ENCODE data around the gene SF3B4.
"Not testable (repeated sequence)": the region's sequence is repeated elsewhere in the genome, so short reads cannot be mapped to it uniquely, and the experiment has no call there.

The SF3B4 gene

DNA sequence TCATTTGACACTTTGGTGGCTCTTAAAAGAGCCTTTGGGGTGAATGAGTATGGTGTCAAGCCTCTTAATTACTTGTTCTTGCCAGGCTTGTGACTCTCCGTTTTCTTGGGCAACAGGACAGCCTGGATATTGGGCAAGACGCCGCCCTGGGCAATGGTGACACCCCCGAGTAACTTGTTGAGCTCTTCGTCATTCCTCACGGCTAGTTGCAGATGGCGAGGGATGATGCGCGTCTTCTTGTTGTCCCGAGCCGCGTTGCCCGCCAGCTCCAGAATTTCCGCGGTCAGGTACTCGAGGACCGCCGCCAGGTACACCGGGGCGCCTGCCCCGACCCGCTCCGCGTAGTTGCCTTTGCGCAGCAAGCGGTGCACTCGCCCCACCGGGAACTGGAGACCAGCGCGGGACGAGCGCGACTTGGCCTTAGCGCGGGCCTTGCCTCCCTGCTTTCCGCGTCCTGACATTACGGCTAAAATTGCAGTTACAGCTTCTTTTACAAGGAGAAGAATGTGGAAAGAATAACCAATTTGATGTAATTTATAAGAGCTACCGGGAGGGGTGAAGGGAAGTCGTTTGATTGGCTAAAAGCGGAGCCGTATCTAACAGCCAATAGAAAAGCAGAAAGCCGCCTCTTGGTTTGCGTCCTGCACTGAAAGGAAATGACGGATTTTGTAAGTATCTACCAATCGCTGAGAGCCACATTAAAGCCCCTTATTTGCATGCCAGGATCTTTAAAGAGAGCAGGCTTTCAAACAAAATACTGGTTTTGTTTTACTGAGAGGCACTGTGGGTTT, 40.0 kb downstream of the SF3B4 start:
- DNase-seq (ENCODE audit: low read depth in 2 of 2), result peak; percentile 63 to 65

DNA sequence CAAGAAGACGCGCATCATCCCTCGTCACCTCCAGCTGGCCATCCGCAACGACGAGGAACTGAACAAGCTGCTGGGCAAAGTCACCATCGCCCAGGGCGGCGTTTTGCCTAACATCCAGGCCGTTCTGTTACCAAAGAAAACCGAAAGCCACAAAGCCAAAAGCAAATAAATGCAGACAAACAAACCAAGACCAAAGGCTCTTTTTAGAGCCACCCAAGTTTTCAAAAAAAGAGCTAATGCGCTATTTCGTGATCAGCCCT, 40.5 kb downstream of the SF3B4 start:
- not testable (repeated sequence) for DNase-seq (ENCODE audit: low read depth in 2 of 2)

DNA sequence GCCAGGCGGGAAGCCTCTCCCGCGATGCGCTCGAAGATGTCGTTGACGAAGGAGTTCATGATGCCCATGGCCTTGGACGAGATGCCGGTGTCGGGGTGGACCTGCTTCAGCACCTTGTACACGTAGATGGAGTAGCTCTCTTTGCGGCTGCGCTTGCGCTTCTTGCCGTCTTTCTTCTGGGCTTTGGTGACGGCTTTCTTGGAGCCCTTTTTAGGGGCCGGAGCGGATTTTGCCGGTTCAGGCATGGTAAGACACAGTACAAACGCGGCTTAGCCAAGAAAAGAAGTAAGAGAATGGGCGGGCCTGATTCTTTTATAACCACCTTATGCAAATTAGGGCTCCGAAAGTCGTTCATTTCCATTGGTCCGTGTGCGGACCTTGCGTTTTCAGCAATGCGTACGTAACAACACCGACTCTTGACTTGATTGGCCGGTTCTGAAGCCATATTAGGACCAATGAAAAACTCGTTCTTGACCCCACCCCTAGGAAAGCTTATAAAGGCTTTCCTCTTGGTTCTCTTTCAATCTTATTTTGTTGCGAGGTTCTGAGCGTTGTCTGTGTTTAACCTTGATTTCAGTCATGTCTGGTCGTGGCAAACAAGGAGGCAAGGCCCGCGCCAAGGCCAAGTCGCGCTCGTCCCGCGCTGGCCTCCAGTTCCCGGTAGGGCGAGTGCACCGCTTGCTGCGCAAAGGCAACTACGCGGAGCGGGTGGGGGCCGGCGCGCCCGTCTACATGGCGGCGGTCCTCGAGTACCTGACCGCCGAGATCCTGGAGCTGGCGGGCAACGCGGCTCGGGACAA, 41.0 kb downstream of the SF3B4 start:
- DNase-seq (ENCODE audit: low read depth in 2 of 2), result peak; percentile 73 to 78

DNA sequence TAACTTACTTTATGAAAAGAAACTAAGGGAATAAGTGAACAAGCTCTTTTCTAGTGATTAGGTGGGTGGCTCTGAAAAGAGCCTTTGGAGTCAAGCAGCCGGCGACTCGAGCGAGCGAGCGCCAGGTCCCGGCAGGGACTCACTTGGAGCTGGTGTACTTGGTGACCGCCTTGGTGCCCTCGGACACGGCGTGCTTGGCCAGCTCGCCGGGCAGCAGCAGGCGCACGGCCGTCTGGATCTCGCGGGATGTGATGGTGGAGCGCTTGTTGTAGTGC, 41.5 kb downstream of the SF3B4 start:
- DNase-seq (ENCODE audit: low read depth in 2 of 2), result not testable (repeated sequence)

DNA sequence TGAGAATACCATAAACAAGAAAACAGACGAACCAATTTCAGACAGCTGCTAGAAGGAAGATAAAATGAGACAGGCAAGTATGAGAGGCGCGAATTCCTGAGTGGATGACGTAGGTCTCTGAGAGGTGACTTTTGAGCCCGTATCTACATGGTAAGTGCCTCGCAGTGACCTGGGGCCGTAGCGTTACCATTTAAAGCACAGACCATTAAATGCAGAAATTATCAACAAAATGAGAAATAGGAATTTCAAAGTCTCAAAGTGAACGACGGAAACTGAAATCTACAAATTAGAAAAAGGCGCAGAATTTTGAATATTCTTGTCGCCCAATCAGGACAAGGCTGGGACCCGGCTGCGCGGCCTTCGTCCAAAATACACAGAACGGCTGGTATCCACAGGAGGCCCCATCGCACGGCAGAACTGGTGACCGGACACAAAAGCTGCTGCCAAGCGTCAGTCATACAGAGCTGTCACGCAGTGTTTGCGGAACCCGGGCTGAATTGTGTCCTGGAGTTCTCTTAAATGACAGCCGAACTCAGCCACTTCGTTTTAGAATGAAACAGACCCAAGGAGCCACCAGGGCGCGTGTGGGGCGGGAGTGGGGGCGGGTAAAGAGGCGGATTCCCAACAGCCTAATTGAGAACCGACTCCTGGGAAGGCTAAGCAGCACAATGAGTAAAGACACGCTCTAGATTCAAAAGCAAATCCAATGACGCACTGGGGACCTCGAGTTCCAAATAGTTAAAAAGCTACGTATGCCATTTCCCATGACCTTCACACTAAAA, 42.1 kb downstream of the SF3B4 start:
- DNase-seq (ENCODE audit: low read depth in 2 of 2), result peak; percentile 65

DNA sequence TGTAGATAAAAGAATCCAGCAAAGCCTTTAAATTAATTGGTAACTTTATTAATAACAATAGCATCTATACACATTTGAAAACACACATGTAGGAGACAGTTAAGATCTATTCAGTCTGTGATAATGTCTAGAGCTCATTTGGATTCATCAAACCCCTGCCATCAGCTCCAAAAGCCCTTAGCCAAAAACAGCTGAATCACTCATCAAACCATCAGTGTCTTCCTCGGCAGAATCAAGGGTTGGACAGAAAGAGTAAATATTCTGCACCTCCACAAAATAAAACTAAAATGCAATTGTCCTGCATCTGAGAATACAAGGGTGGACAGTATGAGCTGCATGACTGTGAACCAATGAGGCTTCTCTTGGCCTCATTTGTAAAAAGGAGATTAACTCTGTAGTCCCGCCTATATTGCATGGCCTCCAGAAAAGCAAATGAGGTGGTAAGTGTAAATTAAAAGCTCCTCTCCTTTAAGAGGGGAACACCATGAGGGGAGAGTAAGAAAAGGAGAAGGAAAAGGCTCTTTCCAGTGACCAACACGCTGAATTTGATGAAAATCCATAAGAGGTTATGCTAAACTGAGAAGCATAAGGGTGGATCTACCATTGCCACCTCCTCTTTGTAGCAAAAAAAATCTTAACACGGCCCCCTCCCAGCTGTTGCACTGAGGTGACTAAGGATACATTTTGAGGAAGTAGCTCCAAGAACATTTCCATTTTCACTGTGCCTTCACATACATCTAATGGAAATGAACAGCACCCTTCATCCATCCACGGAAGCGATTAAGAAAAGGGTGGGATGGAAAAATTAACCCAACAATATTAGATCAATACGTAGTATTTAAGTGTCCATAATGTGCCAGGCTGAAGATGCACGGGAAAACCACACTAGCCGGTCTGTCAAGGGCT, 42.9 kb downstream of the SF3B4 start:
- no peak for DNase-seq (ENCODE audit: low read depth in 2 of 2)

DNA sequence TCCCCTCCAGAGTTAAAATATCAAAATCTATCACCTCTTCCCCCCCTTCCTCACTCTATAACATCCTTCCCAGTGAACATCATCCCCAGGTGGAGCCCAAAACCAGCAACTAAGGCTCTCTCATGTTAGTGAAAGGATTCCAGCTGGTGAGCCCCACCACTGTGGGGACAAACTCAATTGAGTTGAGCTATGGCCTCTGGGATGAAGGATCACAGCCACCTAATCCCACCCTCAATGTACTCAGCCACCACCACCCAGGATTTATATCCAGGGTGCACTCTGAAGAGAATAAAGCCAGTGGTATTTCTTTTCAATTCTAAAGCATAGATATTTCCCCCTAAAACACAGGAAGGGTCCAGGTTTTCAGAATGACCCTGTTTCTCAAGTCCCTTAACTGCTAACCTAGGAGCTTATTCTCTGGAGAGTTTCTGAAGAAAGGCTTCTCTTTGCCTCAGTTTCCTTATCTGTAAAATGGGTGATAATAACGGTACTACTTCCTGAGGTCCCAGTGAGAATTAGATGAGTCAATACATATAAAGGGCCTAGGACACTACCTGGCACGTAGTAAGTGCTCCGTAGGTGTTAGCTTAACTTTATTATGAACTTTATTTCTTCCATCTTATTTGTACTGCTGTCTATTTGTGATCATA, 43.9 kb downstream of the SF3B4 start:
- no peak for DNase-seq (ENCODE audit: low read depth in 2 of 2)

DNA sequence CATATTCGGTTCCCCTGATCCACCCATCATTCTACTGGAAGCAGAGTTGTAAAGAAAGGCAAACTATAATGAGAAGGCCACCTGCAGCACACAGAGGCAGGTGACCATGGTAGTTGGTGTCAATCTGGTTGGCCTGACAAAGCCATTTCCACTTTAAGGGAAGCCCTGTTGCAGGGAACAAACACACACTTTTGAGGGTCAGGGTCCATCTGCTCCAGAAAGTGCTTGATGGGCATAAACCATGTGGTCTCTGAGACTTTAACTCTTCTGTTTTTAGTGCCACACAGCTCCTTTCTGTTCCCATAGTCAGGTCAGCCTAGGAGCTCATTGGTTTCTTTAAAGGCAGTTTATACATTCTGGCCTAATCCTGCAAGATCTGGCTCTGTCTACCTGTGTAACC, 45.7 kb downstream of the SF3B4 start:
- no peak for DNase-seq (ENCODE audit: low read depth in 2 of 2)

DNA sequence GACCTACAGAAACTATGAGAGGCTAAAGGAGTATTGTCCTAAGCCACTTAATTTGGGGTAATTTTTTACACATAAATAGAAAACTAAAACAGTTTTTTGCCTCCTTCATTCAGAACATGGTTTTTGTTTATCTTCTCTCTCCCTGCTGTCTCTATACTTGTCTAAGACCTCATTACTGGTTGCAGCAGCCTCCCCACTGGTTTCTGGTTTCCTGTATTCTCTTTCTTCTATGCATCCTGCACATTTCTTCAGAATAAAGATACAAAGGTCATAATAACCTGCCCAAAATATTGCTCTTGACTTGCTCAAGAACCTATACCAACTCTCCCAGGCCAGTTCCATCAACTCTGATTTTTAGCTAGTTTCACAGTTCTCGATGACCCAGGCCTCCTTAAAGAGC, 48.0 kb downstream of the SF3B4 start:
- no peak for DNase-seq (ENCODE audit: low read depth in 2 of 2)

DNA sequence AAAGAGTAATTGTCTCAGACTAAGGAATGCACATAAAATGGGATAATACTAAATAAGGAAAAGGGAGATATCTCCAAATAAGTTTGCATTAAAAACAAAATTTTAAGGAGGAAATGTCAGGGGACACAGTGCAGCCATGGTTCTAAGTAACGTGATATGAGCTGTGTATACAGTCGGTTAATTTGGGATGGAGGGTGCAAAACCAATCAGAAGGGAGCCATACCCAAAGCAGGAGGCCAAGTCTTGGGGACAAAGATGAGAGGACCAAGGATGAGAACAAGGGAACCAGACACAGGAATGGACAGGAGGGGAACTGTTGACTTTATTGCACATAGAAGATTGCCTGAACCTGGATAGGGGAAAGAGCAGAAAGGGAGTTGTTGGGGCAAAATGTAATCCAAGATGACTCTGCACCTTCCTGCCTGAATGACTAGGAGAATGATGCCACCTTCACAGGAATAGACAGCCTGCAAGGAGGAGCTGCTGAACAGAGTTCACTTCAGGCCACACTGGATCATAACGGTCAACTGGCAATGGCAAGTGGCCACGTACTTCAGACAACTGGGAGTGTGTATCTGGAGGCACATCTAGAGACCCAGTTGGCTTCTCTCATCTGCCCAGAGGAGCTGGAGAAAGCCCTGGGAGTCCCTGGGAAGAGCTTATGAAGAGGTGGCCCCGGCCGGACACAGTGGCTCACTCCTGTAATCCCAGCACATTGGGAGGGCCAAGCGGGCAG, 50.2 kb downstream of the SF3B4 start:
- no peak for DNase-seq (ENCODE audit: low read depth in 2 of 2)
